ENCODE results near the gene EDC4.

The EDC4 gene

DNA sequence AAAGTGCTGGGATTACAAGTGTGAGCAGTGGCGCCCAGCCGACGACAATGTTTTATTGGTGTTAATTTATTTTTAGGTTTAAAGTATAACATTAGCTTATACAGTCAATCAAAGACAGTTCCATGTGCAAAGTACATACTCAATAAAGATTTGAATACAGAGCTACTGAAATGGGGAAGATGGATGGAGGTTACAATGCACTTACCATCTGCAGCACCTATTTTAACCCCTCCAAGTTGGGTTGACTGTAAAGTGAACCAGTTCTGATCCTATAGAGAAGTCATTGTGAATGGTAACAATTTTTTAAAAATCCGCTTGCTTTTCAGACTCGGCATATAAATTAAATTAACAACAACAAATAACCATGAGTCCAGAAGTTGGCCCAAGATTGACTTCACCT lies 19.5 kb downstream of the EDC4 start:
- peak overlapping the region; percentile 59 for H3K4me3 ChIP-seq (ENCODE audit: insufficient read depth, low read length, poor library complexity, severe bottlenecking)
- no peaks in the 10 kb centered on the region; the same call in 1 of the 2 replicates for H3F3A ChIP-seq (ENCODE audit: insufficient read depth)
- no peaks in the 10 kb centered on the region for H3K27me3 ChIP-seq (ENCODE audit: low read length)
- peak overlapping the region; percentile 81 for H2AFZ ChIP-seq (ENCODE audit: low read depth, low read length, severe bottlenecking)
- no peak for TF ChIP-seq EZH2phosphoT487 (conservative IDR thresholded peaks at IDR 0.05; ENCODE audit: low read length)
- TF ChIP-seq, protein P1, sequence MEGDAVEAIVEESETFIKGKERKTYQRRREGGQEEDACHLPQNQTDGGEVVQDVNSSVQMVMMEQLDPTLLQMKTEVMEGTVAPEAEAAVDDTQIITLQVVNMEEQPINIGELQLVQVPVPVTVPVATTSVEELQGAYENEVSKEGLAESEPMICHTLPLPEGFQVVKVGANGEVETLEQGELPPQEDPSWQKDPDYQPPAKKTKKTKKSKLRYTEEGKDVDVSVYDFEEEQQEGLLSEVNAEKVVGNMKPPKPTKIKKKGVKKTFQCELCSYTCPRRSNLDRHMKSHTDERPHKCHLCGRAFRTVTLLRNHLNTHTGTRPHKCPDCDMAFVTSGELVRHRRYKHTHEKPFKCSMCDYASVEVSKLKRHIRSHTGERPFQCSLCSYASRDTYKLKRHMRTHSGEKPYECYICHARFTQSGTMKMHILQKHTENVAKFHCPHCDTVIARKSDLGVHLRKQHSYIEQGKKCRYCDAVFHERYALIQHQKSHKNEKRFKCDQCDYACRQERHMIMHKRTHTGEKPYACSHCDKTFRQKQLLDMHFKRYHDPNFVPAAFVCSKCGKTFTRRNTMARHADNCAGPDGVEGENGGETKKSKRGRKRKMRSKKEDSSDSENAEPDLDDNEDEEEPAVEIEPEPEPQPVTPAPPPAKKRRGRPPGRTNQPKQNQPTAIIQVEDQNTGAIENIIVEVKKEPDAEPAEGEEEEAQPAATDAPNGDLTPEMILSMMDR (IDR thresholded peaks at IDR 0.05; ENCODE audit: insufficient read depth, low read length, poor library complexity, severe bottlenecking) = no peak
- H4K20me1 ChIP-seq (ENCODE audit: low read depth, low read length) = no peaks in the 10 kb centered on the region
- no peaks in the 10 kb centered on the region for H3K9me2 ChIP-seq (replicated peaks; ENCODE audit: insufficient read depth, low read length)
- peak overlapping the region; percentile 20; the same call in 1 of the 2 replicates for H3K27ac ChIP-seq (ENCODE audit: low read depth, low read length)
- peak overlapping the region; percentile 76 for H3K9ac ChIP-seq (ENCODE audit: low read length)
- H3K79me2 ChIP-seq (ENCODE audit: insufficient read depth, low read length) = peaks cover 14% of the 10 kb centered on the region
- H3K4me2 ChIP-seq (ENCODE audit: low read depth, low read length, poor library complexity, severe bottlenecking) = peak overlapping the region; percentile 93
- no peaks in the 10 kb centered on the region for H3K36me3 ChIP-seq (ENCODE audit: low read length)
- H3K9me3 ChIP-seq (ENCODE audit: insufficient read depth, low read length) = no peaks in the 10 kb centered on the region

DNA sequence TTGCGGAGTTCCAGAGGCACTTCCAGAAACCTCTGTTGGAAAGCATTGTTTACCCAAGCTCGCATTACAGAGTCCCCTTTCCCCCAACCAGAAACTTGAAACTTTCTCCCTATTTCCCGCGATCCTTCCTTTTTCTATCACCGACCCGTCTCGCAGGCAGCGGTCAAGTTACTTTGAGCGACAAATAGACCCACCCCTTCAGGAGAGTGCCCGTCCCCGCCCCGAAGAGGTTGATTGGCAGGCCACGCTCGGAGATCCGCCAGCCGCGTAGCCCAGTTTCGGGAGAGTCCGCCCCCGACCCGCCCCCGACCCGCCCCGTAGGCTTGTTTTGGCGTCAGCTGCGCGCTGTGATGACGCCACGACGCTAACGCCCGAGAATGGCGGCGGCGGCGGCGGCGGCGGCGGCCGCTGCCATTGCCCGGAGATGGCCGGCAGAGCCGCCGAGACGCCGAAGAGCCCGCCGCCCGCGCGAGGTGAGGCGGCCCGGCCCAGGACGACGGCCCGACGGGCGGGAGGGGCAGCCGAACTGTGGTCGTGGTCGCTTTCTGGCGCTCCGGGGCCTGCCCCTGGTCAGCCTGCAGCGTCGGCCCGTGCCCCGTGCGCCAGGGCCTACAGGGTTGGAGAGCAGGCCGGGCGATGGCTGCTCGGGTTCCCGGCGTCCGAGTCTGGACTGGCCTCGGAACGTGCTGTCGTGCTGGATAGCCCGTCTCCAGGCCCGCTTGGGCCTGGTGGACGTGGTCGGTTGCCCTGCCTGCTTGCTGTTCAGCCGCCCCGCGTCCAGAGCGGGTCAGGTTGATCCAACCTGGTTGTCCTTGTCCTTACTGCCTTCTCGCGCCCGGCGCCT lies 20.3 kb downstream of the EDC4 start, which contains the start of gene PSKH1:
TSS of gene PSKH1 (plus strand) at position 356 of the 844 bp plus-strand sequence. CDS start 15,496 bp downstream, outside the sequence.
- peak within 1 kb of the TSS; percentile 81 for H2AFZ ChIP-seq (ENCODE audit: low read depth, low read length, severe bottlenecking)
- peak within 1 kb of the TSS; percentile 76 for H3K9ac ChIP-seq (ENCODE audit: low read length)
- no peaks in the 10 kb centered on the region for H4K20me1 ChIP-seq (ENCODE audit: low read depth, low read length)
- peaks cover 14% of the 10 kb centered on the region for H3K79me2 ChIP-seq (ENCODE audit: insufficient read depth, low read length)
- peak within 1 kb of the TSS; percentile 92 for H3K4me3 ChIP-seq (ENCODE audit: insufficient read depth, low read length, poor library complexity, severe bottlenecking)
- H3K9me3 ChIP-seq (ENCODE audit: insufficient read depth, low read length) = no peaks in the 10 kb centered on the region
- H3K27me3 ChIP-seq (ENCODE audit: low read length) = no peaks in the 10 kb centered on the region
- H3F3A ChIP-seq (ENCODE audit: insufficient read depth) = no peaks in the 10 kb centered on the region; the same call in 1 of the 2 replicates
- TF ChIP-seq, protein P1 (IDR thresholded peaks at IDR 0.05; ENCODE audit: insufficient read depth, low read length, poor library complexity, severe bottlenecking) = no peak
- TF ChIP-seq EZH2phosphoT487 (conservative IDR thresholded peaks at IDR 0.05; ENCODE audit: low read length) = no peak
- no peaks in the 10 kb centered on the region for H3K36me3 ChIP-seq (ENCODE audit: low read length)
- H3K9me2 ChIP-seq (replicated peaks; ENCODE audit: insufficient read depth, low read length) = no peaks in the 10 kb centered on the region
- peak within 1 kb of the TSS; percentile 20; the same call in 1 of the 2 replicates for H3K27ac ChIP-seq (ENCODE audit: low read depth, low read length)
- peak within 1 kb of the TSS; percentile 93 for H3K4me2 ChIP-seq (ENCODE audit: low read depth, low read length, poor library complexity, severe bottlenecking)

- Histone ChIP-seq H3K4me3 (ENCODE audit: insufficient read depth, low read length, poor library complexity, severe bottlenecking) (peak overlapping the region; percentile 92), H2AFZ (ENCODE audit: low read depth, low read length, severe bottlenecking) (peak overlapping the region; percentile 28), H3K27me3 (ENCODE audit: low read length) (no peaks in the 10 kb centered on the region), H3K9ac (ENCODE audit: low read length) (peak overlapping the region; percentile 76), H3K27ac (ENCODE audit: low read depth, low read length) (no peak overlapping the region), H3K79me2 (ENCODE audit: insufficient read depth, low read length) (peaks cover 14% of the 10 kb centered on the region), H3K9me2 (replicated peaks; ENCODE audit: insufficient read depth, low read length) (no peaks in the 10 kb centered on the region), H3K9me3 (ENCODE audit: insufficient read depth, low read length) (no peaks in the 10 kb centered on the region), H3F3A (ENCODE audit: insufficient read depth) (no peaks in the 10 kb centered on the region; the same call in 1 of the 2 replicates), H3K36me3 (ENCODE audit: low read length) (no peaks in the 10 kb centered on the region), H3K4me2 (ENCODE audit: low read depth, low read length, poor library complexity, severe bottlenecking) (peak overlapping the region; percentile 83), H4K20me1 (ENCODE audit: low read depth, low read length) (no peaks in the 10 kb centered on the region)
- no peak for TF ChIP-seq EZH2phosphoT487 (conservative IDR thresholded peaks at IDR 0.05; ENCODE audit: low read length)
- TF ChIP-seq, protein P1 (IDR thresholded peaks at IDR 0.05; ENCODE audit: insufficient read depth, low read length, poor library complexity, severe bottlenecking) = no peak
Observed at GRCh38 chr16:67893743-67894399, 21.0 kb downstream of the EDC4 start.

All from SU-DHL-6 (cell line).